8988T (cell line): ENCODE measurements around the gene MLC1.
A peak's percentile ranks its signal among the peaks of the same experiment; 100 is the strongest.

Source experiments
- DNase-seq: peaks from one replicate; pipeline ENCODE4 v3.0.0; 2011

MLC1 gene

GRCh38 chr22:50014053-50014501 is 71.1 kb downstream of the MLC1 start:
- DNase-seq = peak; percentile 26

GRCh38 chr22:50012211-50013181 is 72.7 kb downstream of the MLC1 start, which contains the start of gene IL17REL:
Gene IL17REL (minus strand): TSS chr22:50012765. CDS start chr22:50012646, 119 bp downstream.
- peak; percentile 40 for DNase-seq

GRCh38 chr22:50011447-50012210 is 73.6 kb downstream of the MLC1 start:
- peak; percentile 44 for DNase-seq

- peak; percentile 7 for DNase-seq
Observed at GRCh38 chr22:50010676-50011446, 74.4 kb downstream of the MLC1 start.

GRCh38 chr22:50009765-50010675 is 75.2 kb downstream of the MLC1 start:
- peak; percentile 18 for DNase-seq
